SU-DHL-6 (cell line): Measurements from ENCODE around the gene SLC16A6.

ENCODE experiments used
- EZH2phosphoT487 ChIP-seq: fragments of 200-600 bp; sonication (generic), shearing (Covaris generic); conservative IDR thresholded peaks from 2 replicates; pipeline ENCODE4 v1.6.1; 2018; ENCODE audit warnings: mild to moderate bottlenecking, antibody characterized with exemption, low read length, moderate library complexity, mixed read lengths
- TF ChIP-seq, protein P1 (sequence below): fragments of 200-600 bp; sonication (generic); IDR thresholded peaks from one replicate; pipeline ENCODE4 v1.5.1; 2017; ENCODE audit warnings: antibody characterized with exemption, mild to moderate bottlenecking, low read length, moderate library complexity; ENCODE audit not compliant: insufficient read depth, poor library complexity, severe bottlenecking

DNA sequence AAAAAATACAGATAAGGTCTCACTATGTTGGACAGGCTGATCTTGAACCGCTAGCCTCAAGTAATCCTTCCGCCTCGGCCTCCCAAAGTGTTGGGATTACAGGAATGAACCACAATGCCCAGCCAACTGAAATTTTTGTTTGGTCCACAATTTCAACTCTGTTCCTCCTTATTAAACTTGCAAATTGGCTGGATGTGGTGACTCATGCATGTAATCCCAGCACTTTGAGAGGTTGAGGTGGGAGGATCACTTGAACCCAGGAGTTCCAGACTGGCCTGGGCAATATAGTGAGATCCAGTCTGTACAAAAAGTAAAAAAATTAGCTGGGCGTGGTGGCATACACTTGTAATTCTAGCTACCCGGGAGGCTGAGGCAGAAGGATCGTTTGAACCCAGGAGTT lies 13.8 kb upstream of the SLC16A6 start:
- TF ChIP-seq, protein P1, sequence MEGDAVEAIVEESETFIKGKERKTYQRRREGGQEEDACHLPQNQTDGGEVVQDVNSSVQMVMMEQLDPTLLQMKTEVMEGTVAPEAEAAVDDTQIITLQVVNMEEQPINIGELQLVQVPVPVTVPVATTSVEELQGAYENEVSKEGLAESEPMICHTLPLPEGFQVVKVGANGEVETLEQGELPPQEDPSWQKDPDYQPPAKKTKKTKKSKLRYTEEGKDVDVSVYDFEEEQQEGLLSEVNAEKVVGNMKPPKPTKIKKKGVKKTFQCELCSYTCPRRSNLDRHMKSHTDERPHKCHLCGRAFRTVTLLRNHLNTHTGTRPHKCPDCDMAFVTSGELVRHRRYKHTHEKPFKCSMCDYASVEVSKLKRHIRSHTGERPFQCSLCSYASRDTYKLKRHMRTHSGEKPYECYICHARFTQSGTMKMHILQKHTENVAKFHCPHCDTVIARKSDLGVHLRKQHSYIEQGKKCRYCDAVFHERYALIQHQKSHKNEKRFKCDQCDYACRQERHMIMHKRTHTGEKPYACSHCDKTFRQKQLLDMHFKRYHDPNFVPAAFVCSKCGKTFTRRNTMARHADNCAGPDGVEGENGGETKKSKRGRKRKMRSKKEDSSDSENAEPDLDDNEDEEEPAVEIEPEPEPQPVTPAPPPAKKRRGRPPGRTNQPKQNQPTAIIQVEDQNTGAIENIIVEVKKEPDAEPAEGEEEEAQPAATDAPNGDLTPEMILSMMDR, result no peak
- no peak for TF ChIP-seq EZH2phosphoT487
